ENCODE data around the gene EXOC4.

EXOC4 gene

DNA sequence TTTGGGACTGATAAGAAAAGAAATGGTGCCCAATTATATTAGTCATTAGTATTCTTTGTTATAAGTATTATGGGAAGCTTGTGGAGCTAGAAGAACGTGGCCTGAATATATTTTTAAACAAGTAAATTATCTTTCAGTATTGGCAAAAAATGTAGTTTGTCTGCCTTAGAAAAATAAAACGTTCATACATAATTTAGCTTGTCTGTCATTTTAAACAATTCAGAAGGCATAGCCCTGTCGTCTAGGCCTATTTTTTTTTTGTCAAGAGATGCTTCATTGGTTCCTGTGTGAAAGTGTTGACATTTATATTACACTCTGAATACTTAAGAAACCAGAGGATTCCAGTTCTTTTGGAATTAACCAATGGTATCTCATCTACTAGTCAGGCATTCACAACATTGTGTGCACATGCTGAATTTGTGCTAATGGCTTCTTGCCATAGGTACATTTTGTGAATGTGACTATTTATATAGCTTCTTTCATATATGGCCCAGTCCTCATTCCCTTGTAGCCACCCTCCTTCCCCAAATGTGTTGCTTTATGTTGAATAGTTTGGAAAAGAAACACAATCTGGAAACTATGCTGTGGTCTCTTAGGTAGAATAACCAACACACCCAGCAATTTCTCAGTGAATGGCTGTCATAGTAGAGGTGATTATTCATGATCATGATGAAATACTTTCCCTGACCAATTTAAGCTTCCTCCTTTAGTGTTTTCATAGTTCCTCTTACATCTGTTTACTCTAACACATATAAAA lies 435.8 kb downstream of the EXOC4 start:
- DNase-seq = no peak

DNA sequence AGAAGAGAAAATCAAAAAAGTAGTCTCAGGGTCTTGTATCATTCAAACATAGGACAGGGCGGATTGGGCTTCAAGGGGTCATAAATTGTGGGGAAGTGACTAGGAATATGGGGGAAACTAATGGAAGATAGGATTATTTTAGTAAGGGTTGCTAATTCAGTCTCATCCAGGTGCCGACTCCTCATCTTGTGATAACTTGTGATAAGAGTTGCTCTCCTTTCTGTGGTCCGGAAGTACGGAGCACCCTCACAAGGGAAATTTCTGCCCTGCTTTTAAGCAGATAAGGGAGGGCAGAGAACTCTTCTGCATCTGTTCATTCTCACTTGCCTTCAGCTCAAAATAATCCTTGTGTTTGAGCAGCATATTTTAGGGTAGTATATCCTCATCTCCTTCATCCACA lies 437.9 kb downstream of the EXOC4 start:
- DNase-seq = no peak

DNA sequence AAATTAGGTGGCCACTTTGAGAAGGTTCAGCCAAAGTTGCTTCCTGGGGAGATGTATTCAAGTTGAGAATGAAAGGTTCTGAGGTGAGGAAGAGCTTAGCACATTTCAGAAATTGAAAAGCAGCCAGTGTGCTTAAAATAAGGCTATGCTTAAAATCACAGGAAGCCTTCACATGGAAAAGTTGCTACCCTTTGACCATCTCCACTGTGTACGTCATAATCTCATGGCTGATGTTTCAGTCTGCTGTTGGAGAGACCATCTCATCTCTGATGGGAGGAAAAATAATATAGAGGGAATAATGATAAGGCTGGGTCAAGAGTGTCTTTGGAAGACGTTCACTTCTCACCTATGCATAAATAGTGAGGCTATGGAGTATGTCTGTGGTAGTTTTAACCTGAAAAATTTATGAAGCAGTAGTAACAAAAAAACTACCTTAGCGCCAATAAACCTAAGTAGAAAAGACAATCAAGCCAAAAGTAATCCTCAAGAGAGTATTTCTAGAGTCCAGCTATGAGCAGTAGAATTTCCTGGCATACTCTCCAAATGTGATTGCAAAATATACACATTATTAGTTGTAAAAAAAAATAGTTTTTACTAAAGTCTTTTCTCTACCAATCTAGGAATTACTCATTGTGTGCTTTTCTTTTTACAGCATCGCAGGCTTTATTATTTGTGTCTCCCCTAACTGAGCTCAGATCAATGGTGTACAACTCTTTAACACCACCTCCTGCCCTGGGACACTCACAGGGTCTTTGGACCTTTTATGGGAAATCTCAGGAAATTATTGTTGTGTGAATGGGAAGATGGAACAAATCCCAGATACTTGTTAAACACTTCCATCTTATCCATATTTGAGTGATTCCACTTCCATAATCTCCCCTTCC lies 439.1 kb downstream of the EXOC4 start:
- DNase-seq = no peak

DNA sequence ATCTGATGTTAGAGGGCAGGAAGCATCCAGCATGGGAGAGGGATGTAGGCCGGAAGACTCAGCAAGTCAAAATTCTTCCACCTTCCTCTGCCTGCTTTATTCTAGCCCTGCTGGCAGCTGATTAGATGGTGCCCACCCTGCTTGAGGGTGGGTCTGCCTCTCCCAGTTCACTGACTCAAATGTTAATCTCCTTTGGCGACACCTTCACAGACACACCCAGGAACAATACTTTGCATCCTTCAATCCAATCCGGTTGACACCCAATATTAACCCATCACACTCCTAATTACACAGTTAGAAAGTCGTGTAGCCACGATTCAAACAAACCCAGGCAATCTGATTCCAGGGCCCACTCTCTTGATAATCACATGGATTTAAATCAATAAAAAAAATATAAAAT lies 440.4 kb downstream of the EXOC4 start:
- no peak for DNase-seq

DNA sequence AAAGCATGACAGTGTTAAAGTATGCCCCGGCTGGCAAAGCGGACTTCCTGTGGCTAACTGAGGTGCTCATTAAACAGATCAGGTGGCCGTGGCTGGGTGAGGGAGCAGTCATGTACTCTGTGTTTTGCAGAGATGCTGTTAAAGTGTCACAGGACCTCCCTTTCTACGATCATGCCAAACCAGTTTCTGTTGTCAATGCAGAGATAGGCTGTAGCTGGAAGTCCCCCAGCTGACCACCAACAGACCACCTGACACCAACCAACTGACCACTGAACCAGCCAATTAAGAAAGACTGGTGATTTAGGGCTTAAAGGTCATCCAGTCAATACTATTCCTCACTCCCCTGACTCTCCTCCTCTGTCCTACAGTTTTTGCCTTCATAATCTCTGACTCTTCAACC lies 443.2 kb downstream of the EXOC4 start:
- DNase-seq = no peak

DNA sequence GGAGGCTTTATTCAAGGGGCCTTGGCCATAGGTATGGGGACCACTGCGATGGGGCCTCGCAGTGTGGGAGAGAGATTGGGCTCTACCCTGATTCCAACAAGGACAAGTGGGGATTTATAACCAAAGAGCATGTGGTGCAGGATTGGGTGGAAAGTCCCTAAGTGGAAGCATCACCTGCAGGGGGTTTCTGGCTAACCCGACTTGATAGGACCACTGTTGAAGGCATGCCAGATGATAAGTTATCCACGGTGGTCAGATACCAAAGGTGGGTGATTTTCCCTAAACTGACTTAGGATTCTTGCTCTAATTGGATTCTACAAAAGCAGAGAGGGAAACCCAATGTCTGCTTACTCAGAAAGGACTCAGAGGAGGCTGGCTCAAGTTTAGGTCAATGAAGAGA lies 444.7 kb downstream of the EXOC4 start:
- DNase-seq = no peak

DNA sequence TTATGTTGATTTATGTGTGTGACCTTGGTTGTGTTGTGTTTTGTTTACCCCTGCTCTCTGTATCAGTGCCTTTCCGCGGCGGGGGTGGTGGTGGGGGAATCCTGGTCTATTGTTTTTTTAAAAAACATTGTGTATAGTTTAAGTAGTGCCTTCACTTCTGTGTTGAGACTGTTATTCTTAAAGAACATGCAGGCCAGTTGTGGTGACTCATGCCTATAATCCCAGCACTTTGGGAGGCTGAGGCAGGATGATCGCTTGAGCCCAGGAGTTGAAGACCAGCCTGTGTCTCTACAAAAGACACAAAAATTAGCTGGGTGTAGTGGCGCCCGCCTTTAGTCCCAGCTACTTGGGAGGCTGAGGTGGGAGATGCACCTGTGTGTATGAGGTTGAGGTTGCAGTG lies 445.2 kb downstream of the EXOC4 start:
- no peak for DNase-seq

DNA sequence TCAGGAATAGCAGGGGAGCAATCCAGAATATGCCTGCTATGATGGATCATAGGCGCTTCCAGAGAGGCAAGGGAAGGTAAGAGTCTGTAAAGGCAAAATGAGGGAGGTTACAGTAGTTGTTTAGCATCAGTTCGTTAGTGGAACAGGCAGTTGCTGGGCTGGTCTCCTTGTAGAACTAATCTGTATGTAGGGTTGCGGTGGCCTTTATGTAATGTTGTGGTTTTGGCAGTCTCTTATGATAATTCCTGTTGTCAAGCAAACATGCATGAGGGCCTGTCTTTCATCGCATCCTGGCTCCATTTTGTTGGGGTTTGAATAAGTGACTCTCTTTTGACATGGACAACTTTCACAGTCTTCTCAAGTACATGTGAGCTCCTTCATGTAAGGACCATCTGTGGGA lies 446.5 kb downstream of the EXOC4 start:
- no peak for DNase-seq

DNA sequence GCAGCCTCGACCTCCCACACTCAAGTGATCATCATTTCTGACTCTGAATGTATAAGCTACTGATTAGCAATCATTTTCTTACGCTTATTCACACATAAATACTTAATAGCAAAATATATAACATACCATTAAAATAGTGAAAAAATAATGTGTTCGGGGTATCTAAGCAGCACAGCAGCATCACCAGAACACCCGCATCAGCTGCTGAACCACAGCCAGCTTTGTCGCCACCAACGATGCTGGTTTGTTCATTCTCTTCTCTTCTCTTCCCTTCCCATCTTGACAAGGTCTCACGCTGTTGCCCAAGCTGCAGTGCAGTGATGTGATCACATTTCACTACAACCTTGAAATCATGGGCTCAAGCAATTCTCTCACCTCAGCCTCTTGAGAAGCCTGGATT lies 449.2 kb downstream of the EXOC4 start:
- DNase-seq = no peak

DNA sequence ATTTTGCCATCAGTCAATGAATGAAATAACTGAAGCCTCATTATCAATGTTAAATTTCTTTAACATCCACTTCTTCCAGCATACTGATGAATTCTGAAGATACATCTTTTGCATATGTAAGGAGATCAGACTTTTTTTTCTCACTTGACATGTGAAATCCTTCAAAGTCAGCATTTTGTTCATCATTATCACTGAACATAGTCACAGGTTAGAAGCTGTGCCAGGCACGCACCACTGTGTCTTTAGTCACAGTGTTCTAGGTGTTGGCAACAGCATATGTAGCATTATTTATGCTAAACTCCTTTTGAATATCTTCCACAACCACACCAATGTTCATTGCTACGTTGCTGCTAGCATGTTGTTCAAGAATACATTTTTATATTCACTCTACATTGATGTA lies 450.1 kb downstream of the EXOC4 start:
- no peak for DNase-seq

DNA sequence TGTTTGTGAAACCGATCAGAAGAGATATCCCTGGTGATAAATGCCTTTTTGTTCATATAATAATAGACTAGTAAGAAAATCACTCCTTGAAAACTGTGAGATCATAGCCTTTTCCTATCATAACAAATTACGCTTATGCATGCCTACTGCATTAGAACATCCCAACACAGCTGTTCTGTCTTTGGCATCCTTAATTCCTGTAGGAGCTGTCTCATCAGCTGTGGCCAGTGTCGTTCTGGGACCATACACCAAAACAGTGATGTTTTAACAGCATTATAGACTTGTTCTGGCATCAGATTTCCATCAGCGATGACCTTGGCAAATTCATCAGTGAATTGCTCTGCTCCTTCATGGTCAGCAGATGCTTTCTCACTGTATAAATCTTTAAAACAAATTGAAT lies 450.7 kb downstream of the EXOC4 start:
- DNase-seq = no peak

DNA sequence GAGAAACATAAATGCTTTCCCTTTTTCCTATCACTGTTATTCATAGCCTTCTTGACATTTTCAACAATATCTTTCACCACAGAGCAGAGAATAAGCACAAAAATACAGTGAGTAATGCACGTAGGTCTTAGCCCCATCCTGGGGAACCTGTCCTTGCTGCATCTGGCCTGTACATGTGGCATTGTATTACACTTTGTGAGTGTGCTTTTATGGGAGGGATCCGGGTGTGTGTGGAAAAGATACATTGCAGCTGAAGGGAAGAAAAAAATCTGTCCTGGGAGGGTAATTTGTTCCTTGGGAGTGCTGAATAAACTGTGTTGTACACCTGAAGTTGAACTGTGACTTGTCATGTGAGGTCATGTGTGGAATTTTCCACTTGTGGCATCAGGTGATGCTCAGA lies 451.6 kb downstream of the EXOC4 start:
- no peak for DNase-seq

DNA sequence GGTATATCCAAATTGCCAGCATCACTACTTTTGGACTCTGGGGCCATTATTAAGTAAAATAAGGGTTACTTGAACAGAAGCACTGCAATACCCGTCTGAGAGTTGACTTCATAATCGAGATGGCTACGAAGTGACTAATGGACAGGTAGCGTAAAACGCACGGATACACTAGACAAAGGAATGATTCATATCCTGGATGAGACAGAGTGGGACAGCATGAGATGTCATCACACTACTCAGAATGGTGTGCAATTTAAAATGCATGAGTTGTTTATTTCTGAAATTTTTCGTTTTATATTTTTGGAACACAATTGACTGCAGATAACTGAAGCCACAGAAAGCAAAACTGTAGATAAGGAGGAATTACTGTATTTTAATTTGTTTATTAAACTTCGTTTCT lies 452.7 kb downstream of the EXOC4 start:
- DNase-seq = peak; percentile 39

DNA sequence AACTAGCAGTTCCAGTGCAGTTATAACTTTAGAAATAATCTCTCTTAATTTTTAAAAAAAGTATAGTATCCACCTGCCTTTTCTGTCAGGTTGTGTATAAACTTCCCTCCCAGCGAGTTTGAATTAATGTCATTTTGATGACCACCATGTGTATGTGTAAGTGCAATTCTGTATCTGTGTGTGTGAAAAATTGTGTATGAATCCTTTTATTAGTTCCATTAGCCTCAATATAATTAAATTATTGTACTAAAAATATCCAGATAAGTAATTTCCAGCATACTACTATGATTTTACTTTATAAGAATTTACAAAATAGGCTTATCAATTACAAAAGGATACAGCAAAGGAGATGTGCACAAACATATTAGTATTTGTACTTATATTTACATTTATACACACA lies 453.1 kb downstream of the EXOC4 start:
- no peak for DNase-seq

DNA sequence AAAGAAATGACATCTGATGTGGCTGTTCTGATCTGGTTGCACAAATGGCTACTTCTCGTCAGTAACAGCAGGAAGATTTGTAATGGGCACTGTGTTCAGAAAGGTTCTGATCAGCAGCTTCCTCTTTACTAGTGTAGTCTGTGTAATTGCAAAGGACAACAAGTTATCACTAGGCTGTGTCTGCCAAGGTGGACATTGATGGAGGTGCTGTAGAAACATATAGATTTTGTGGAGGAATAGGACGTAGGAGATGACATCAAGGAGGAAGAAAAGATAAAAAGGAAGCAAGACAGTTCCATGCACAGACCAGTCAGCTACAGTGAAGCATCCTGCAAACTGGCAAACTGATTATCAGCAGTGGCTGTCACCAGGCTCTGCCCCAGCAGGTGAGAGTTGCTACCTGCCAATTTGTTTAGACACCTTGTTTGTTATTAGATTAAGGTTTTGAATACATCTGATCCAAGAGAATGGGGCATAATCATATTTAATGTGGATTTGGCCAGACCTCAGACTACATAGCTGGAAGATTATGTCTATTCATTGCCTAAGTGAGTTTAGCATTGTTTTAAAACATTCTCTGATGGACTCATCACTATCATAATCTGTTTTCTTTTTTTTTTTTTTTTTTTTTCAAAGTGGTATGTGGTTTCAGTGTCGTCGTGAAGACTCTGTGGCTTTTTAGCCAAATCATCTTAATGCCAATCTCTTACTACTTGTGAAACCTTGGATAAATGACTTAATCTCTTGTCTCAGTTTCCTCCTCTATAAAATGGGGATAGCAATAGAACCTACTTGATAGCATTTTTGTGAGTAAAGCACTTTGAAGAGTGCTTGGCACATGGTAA lies 456.4 kb downstream of the EXOC4 start:
- no peak for DNase-seq

DNA sequence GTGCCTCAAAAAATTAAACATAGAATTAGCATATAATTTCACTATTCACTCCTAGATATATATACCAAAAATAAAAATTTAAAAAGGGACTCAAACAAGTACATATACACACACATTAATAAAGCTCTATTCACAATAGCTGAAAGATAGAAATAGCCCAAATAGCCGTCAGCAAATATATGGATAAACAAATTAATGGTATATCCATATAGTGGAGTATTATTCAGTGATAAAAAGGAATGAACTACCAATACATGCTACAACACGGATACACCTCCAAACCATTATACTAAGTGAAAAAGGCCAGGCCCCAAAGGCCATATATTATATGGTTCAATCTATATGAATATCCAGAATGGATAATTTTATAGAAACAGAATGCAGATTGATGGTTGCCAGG lies 459.7 kb downstream of the EXOC4 start:
- no peak for DNase-seq

DNA sequence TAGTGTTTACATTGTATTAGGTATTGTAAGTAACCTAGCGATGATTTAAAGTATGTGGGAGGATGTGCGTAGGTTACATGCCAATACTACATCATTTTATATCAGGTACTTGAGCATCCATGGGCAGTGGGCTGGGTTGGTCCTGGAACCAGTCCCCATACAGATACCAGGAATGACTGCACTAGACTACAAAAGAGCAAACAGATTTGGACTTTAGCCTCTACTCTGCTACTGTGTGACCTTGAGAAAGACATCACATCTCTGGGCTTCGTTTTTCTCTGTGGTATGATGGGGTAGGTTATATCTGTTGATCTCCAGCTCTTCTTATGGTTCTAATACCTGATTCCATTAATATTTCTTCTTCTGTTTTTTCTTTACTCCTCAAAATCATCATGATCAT lies 461.8 kb downstream of the EXOC4 start:
- no peak for DNase-seq

DNA sequence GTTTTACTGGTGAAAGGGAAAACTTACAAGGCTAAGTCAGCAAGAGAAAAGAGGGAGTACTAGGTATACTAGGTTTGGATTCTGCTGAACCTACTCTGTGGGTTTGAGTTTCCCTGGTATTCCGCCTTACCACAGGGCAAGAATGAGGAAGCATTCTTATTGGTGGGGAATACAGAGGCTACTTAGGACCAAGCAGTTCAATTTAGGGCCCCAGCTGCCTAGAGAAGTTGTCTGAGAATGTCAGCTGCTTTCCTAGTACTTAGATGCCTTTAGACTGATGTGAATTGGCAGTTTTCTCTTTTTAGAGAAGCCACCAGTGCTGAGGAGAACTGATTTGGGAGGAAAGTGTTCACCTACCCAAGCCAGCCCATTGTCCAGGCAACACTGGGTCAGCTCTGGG lies 465.3 kb downstream of the EXOC4 start:
- DNase-seq = no peak

DNA sequence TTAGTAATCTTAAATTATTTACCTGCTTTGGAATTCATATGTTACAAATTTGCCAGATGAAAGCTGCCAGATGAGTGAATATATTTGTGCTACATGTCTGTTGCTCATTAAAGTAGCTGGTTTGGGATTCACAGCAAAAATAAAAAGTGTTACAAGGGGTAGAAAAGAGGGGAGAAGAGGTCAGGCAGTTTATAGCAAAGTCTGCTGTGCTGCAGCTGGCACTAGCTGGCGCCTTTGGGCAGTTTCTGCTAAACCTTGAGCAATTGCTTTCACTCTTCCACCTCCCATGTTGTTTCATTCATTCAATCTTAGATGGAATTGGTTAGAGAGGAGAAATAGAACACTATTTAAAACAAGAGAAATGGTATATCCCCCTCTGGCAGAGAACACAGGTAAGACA lies 470.2 kb downstream of the EXOC4 start:
- DNase-seq = no peak

DNA sequence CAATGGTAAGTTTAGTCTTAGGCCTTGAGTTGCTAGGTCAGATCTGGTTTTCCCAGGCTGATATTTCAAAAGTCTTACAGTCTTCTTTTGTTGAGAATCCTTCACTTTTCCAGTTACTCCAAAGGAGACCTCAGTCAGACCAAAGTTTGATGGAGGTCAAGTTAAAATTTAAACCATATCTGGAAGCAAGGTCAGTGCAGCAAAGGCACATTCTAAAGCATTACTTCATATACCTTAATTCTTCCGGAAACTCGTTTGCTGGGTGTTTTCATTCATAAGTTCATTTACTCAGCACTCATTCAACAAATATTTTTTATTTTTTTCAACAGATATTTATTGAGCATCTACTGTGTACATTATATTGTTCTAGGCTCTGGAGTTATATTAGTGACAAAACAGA lies 471.3 kb downstream of the EXOC4 start:
- no peak for DNase-seq

DNA sequence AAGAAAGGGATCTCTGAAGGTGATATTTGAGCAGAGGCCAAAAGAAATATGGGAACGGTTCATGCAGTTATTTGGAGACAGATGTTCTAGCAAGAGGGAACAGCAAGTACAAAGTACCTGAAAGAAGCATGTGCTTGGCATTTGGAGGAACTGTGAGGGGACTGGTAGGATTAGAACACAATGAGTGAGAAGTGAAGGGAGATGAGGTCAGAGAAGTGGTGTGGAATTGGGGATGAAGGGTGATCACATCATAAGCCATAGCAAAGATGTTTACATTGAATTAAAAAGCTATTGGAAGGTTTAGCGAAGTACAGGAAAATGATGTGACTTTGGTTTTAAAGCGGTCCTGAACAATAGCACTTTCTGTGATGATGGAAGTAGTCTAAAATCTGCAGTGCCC lies 471.8 kb downstream of the EXOC4 start:
- DNase-seq = no peak

DNA sequence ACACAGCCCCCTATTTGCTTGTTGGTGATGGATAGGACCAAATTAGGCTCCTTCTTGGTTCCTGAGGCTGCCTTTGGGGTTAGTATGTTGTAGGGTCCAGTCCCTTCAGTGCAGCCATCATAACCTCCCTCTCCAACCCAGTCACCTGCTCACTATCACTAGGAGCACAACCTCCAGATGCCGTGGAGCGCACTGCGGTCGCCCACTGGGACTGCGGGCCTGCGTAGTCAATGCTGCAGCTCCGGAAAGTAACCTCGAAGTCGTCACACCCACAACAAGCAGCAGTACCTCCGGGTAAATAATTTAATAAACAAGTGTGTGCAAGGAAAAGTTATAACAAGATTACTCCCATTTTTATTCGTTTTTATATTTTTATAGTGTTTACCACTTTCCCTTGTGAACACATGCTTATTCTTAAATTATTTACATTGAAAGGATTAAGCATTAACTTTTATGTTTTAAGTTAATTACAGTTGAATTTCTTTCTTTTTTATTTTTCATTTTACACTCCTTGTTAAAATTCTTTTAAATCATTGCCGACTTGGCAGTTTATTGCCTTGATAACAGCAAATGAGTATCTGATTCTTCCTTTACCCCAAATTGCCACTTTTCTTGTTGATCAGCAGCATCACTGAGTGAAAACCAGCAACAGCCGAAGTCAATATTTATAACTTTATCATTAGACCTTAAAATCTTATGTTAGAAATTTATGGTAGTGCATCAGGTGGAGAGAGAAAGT lies 474.8 kb downstream of the EXOC4 start:
- DNase-seq = no peak

DNA sequence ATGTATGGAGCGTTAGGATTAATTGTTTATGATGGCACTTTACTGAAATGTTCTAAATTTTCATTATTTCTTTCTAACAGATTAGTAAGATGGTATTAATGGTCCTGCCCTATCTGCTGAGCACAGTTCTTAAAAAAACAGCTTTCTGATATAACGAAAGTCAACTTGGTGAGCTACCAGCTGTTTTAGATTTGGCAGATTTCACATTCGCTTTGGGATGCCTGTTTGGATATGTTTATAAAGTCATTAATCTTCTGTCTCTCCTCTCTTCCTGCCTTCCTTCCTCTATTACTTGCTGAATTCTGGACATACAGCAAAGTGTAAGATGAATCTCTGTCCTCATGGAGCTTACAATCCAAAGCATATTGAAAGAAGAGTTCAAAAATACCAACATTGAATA lies 477.5 kb downstream of the EXOC4 start:
- DNase-seq = no peak

Measured in activated CD4-positive, alpha-beta T cell treated with anti-CD3 and anti-CD28 coated beads, Interleukin-2, amount 50 U/mL, for 16 hours (primary cell).